OCI-LY7 (cell line): ENCODE data around the gene PQBP1.

Source experiments
- CTCF ChIP-seq: fragments of 200-600 bp; sonication (generic); conservative IDR thresholded peaks from 2 replicates; pipeline ENCODE4 v1.5.1; 2014; ENCODE audit warnings: mild to moderate bottlenecking, antibody characterized with exemption, low read length, moderate library complexity, mixed read lengths
- EZH2phosphoT487 ChIP-seq: fragments of 200-600 bp; sonication (generic); IDR thresholded peaks from 2 replicates; pipeline ENCODE4 v1.6.1; 2018; ENCODE audit warnings: low read depth, borderline replicate concordance, mild to moderate bottlenecking, mixed run types, antibody characterized with exemption, low read length, moderate library complexity, mixed read lengths

DNA sequence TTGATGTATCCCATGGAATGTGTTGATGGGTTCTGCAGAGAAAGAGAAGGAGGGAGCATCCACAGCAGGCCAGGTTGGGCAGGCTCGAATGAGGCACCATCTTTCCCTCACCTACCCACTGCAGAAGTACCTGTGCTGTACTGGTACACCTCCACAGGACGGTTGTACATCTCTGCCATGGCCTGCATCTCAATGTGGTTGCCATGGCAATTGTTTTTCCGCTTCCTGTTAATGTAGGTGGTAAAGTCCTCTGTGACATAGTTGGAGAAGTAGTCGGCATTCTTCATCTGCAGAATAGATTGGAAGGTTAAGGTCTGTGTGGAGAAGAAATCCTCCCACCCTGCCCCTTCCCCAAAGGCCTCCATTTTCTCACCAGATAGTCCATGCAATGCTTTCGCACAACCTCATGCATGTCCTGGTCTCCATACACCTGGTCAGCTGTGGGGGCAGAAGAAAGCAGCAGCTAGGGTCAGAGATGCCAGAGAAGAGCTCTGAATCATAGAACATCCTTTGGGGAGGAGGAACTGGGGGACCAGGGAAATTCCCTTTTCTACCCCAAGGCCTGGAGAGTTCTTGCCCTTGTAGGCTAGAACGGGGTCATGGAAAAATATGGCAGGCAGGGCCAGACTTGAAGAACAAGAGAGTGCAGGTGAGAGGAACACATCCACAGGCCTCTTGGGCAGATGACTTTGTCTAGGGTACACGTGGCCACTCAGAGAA, 37.0 kb downstream of the PQBP1 start:
- TF ChIP-seq CTCF (no peak), EZH2phosphoT487 (no peak)
